Epithelial cell of esophagus (primary cell): ENCODE measurements around the gene CD86.

Experiments used
- DNase-seq: peaks from one replicate; pipeline ENCODE4 v3.0.0; 2010; ENCODE audit warnings: low read depth
- H3K4me3 ChIP-seq: 2 replicates; pipeline ENCODE4 v1.5.1; 2011; ENCODE audit warnings: mild to moderate bottlenecking, low read length, control low read depth
- TF ChIP-seq, protein P1 (sequence below): IDR thresholded peaks from 2 replicates; pipeline ENCODE4 v1.5.1; 2011; ENCODE audit warnings: low read depth, mild to moderate bottlenecking, low read length, control low read depth, inconsistent platforms; ENCODE audit not compliant: insufficient read depth; ENCODE audit errors: missing control alignments

The CD86 gene

DNA sequence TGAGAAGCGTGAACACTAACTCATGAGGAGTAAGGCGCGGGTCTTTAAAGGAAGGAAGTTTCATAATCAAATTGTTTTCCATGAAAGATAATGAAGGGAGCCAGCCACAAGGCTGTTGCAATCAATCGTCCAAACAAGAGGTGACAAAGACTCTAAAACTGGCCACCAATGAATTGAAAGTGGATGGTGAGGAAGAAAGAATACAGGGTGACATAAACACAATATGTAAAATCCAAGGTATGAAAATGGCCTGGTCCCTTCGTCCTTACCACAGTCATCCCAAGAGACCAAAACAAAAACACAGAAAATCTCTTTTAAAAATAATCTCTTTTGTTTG is 12.0 kb downstream of the CD86 start:
- no peak overlapping the region for H3K4me3 ChIP-seq
- TF ChIP-seq, protein P1, sequence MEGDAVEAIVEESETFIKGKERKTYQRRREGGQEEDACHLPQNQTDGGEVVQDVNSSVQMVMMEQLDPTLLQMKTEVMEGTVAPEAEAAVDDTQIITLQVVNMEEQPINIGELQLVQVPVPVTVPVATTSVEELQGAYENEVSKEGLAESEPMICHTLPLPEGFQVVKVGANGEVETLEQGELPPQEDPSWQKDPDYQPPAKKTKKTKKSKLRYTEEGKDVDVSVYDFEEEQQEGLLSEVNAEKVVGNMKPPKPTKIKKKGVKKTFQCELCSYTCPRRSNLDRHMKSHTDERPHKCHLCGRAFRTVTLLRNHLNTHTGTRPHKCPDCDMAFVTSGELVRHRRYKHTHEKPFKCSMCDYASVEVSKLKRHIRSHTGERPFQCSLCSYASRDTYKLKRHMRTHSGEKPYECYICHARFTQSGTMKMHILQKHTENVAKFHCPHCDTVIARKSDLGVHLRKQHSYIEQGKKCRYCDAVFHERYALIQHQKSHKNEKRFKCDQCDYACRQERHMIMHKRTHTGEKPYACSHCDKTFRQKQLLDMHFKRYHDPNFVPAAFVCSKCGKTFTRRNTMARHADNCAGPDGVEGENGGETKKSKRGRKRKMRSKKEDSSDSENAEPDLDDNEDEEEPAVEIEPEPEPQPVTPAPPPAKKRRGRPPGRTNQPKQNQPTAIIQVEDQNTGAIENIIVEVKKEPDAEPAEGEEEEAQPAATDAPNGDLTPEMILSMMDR, result no peak
- DNase-seq, result no peak

DNA sequence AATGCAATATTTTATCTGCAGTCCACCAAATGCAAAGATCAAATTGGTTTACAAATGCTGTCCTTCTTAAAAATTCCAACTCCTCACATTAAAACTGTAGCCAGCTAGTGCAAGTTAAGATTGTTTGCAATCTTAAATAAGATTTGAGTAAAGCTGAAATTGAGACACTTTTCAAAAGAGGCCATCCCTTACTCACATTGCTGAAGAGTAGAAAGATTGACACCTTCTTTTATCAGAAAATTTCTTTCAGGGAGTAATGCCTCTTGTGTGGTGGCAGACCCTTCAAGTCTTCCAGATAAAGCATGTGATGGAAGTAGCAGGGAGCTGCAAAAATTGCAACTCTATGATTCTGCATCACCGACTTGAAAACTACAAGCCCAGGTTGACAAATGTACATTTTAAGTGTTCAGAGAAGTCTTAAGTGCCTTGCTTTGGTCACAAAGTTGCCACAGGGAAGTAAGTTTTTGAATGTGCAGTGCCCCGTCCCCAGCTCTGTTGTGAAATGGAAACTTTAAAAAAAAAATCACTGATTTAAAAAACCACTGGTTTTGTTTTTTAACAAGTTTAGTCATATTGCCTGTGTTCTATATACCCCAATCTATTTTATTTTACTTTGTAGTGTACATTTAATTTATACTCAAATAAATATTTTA is 12.6 kb downstream of the CD86 start:
- DNase-seq, result no peak
- TF ChIP-seq, protein P1, result no peak
- H3K4me3 ChIP-seq, result no peak overlapping the region

DNA sequence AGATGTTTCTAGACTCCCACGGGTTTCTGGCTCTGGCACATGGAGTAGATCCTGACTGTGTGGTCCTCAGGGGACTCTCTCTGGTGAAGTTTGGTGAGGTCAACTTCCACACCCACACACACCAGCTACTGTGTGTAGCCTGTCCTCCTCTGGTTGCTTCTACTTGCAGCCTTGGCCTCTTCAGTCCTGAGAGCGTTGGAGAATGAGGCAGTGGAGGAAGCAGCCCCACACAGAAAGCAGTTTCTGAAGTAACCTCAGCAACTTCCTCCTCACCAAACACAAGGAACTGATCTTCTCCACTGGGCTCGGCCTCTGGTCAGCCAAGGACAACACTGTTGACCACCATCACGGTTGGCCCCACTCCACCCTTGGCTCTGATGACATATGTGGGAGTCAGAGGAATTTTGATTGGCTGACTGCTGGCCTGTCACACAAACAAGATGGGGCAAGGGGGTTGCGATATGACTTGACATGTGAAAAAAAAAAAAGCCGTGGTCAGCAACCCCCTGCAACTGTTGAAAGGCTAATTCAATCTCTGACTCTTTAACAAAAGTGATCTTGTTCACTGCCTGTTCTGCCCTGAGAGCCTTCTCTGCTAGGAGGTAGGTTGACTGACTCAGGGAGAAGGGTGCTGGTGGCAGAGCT is 19.6 kb downstream of the CD86 start:
- TF ChIP-seq, protein P1, result no peak
- H3K4me3 ChIP-seq, result no peak overlapping the region
- DNase-seq, result no peak

DNA sequence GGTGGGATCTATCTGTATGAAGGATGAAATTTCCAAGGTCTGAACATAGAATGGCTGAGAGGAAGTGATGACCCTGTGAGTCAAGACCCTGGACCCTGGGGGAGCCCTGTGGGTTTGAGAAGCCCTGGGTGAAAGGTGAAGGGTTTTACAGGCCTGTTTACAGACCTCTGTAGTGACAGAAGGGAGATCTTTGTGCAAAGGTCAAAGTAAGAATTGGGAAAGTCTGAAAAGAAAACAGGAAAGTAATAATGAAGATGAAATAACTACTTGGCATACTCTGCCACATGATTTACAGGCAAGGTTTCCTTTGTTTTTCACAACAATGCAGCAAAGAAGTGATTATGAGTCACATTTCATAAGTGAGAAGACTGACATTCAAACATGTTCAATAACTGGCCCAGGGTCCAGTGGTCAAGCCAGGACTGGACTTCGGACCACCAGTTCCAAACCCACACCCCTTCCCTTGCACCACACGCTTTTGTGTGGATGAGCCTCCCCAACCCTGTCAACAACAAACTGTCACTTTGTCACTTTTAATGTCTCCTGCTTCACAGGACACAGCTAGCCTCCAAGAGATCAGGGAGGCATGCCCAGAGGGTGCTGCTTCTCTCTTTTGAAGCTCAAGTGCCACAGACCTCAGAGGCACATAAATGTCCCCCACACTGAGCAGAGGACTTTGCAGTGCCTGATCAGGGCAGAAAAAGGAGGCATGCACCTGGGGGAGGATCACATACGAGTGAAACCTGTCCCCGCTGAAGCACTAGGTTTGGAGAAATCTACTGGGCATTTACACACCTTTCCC is 21.5 kb downstream of the CD86 start:
- DNase-seq, result peak; percentile 14
- TF ChIP-seq, protein P1, result no peak
- H3K4me3 ChIP-seq, result no peak overlapping the region

DNA sequence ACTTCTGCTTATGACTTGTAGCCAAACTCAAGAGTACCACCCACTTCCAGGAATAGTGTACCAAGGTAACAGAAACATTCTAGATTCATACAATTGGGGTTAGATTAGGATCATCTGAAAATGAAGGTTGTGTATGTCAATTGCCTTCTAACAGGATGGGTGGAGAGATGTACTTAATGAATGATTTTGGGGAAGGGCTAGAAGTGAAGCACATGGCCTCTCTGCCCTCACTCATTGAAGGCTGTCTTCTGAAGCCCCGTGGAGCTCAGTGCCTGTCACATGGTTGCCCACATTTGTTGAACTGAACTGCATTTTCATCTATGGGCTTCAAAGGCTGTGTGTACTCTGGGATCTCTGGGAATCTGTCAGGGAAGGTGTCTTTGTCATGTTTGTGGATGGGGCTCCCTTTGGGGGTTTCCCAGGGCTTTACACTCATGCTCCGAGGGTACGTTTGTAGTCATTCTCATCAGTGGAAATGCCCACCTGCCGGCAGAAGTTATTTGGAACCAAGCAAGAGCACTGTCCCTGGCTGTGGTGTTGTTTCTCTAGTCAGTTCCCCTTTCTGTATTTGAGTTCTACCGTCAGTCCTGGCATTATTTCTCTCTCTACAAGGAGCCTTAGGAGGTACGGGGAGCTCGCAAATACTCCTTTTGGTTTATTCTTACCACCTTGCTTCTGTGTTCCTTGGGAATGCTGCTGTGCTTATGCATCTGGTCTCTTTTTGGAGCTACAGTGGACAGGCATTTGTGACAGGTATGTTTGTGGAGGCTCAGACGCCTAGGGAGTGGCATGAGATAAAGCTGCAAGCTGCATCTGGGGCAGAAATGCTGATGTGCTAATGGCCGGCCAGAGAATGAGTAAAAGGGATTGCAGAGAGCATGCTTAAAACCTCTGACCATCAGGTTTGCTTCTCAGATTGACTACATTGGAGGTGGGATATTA is 22.4 kb downstream of the CD86 start:
- no peak overlapping the region for H3K4me3 ChIP-seq
- no peak for DNase-seq

DNA sequence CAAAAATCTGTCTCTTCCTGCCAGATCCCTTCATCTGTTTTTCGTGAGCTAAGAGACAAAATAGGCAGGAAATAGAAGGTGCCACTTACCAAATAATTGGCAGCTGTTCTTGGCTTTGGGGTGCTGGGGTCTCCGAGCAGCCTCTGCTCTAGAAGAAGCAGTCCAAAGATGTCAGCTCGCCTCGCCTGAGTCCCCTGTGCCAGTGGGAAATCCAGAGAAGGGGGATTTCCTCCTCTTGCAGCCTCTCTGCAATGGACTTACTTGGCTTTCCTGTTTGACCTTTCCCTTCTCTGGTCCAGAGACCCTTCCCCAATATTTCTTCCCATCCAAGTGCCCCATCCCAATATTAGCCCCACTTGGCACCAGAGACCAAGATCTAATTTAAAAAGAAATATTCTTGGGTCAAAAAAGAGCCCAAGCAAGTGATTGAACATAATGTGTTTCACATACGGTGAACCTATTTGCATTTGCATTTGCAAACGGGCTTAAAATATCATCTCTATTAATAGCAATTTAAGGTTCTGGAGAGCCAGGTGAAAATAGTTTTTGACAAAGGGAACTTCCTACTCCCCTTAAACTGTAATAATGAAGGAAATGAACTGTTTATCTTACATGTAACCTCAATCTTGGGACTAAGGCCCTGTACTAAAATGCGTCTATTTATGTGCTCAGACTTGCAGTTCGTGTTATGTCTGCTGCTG is 23.2 kb downstream of the CD86 start:
- TF ChIP-seq, protein P1, result no peak
- no peak for DNase-seq
- H3K4me3 ChIP-seq, result no peak overlapping the region

More for the DNA sequence above, 22.4 kb downstream of the CD86 start:
- TF ChIP-seq, protein P1, result no peak
